H1 (cell line): ENCODE results near the gene FAM13C.

Source experiments
- CTCF ChIP-seq, 3 experiments: IDR thresholded peaks; 1 replicate in 2 of 3; 2 replicates in 1 of 3; pipeline versions ENCODE4 v1.5.1 to v1.6.1; 2011; ENCODE audit warnings: low read length in 3 of 3, mild to moderate bottlenecking in 3 of 3, inconsistent platforms in 2 of 3, low read depth in 1 of 3, moderate library complexity in 1 of 3; ENCODE audit not compliant: insufficient read depth in 1 of 3; ENCODE audit errors: control extremely low read depth in 1 of 3
- JUND ChIP-seq: IDR thresholded peaks from 2 replicates; pipeline ENCODE4 v1.6.1; 2011; ENCODE audit warnings: mild to moderate bottlenecking, improper control_type of control experiment, low read length
- POLR2A ChIP-seq, 2 experiments: IDR thresholded peaks; 1 replicate in 1 of 2; 2 replicates in 1 of 2; pipeline ENCODE4 v1.6.1; 2011; ENCODE audit warnings: low read depth in 2 of 2, low read length in 2 of 2, mild to moderate bottlenecking in 2 of 2; ENCODE audit errors: control extremely low read depth in 1 of 2

GRCh38 chr10:59243611-59244195 lies 118.6 kb downstream of the FAM13C start:
- TF ChIP-seq JUND (no peak), CTCF (IDR thresholded peaks at IDR 0.05; ENCODE audit: control extremely low read depth in 1 of 3, insufficient read depth in 1 of 3, low read depth in 1 of 3, low read length in 3 of 3) (no peak), POLR2A (IDR thresholded peaks at IDR 0.05; ENCODE audit: control extremely low read depth in 1 of 2, low read depth in 2 of 2, low read length in 2 of 2) (no peak)
